ENCODE data around the gene SMIM38. TPM values are rescaled to one million over a fixed set of nuclear protein-coding genes. Genes with fewer than 3 reads are reported as not detected.

The SMIM38 gene
- total and polyA plus RNA-seq, 2 of the 4 experiments (the other 2 are of a cell fraction), result under 0.01 to 0.05 TPM

- no peaks in the 10 kb centered on the region for H3K36me3 ChIP-seq (ENCODE audit: control insufficient read depth, insufficient read depth, low read length)
- H4K8ac ChIP-seq (ENCODE audit: low read depth in 2 of 2, low read length in 2 of 2), result no peak overlapping the region
- H3K27ac ChIP-seq (ENCODE audit: insufficient read depth, low read length), result no peak overlapping the region
- peaks cover 3% of the 10 kb centered on the region for H3K9me3 ChIP-seq (ENCODE audit: control insufficient read depth, insufficient read depth, low read length)
- no peak overlapping the region for H2BK120ac ChIP-seq (ENCODE audit: low read depth, low read length)
- no peak overlapping the region for H2AK5ac ChIP-seq (ENCODE audit: low read depth, low read length)
- H3K27me3 ChIP-seq (ENCODE audit: control insufficient read depth, insufficient read depth, low read length), result no peaks in the 10 kb centered on the region
- H4K20me1 ChIP-seq (ENCODE audit: insufficient read depth, low read length), result no peaks in the 10 kb centered on the region
- WGBS, 2 experiments (ENCODE audit: extremely low coverage in 2 of 2, insufficient read length in 1 of 2), result no CpG with 5 or more reads among the region's 2 CpGs
- no peak overlapping the region for H2BK15ac ChIP-seq (ENCODE audit: low read depth, low read length)
- BruUV-seq (replicated peaks), result no TSS peak
- H3K9me1 ChIP-seq (ENCODE audit: insufficient read depth, low read length), result no peaks in the 10 kb centered on the region
- H2BK20ac ChIP-seq (ENCODE audit: low read depth, low read length), result no peak overlapping the region
- H3K9ac ChIP-seq (ENCODE audit: low read depth, low read length), result no peak overlapping the region
- H3K4me2 ChIP-seq (ENCODE audit: low read depth, low read length), result no peak overlapping the region
- no peak overlapping the region for H3K56ac ChIP-seq (ENCODE audit: extremely low read depth, insufficient read depth, low read length)
- no peak overlapping the region for H2AFZ ChIP-seq (replicated peaks; ENCODE audit: low read length, poor library complexity)
- ATAC-seq (ENCODE audit: low read depth) (no peak), DNase-seq (no peak)
- no peak overlapping the region for H3K18ac ChIP-seq (ENCODE audit: low read depth, low read length)
- no peak overlapping the region for H4K91ac ChIP-seq (ENCODE audit: insufficient read depth, low read depth, low read length)
- H2BK5ac ChIP-seq (ENCODE audit: low read depth, low read length, poor library complexity, severe bottlenecking), result no peak overlapping the region
- dilution Hi-C loops (cut with HindIII; ENCODE audit: low sequenced_read_pairs, unreplicated experiment) (no loop called here), in situ Hi-C loops (cut with MboI; ENCODE audit: low sequenced_read_pairs) (no loop called here), intact Hi-C loops (cut with micrococcal nuclease) (no loop called here)
- no peak overlapping the region for H3K14ac ChIP-seq (replicated peaks; ENCODE audit: low read depth, low read length)
- no peak overlapping the region for H3K23ac ChIP-seq (ENCODE audit: low read depth, low read length)
- POLR2A ChIA-PET (ENCODE audit: unreplicated experiment), result no interaction called here
- no peak overlapping the region for H3K4ac ChIP-seq (ENCODE audit: low read depth, low read length)
- CTCF ChIA-PET, result no interaction called here
- H2AK9ac ChIP-seq (replicated peaks; ENCODE audit: low read depth, low read length, poor library complexity), result no peak overlapping the region
- no peak overlapping the region for H4K5ac ChIP-seq (ENCODE audit: low read depth, low read length)
- no peaks in the 10 kb centered on the region for H3K79me1 ChIP-seq (ENCODE audit: low read depth in 1 of 2, low read length in 2 of 2)
- no peak for TF ChIP-seq POLR2A (IDR thresholded peaks at IDR 0.05; ENCODE audit: low read depth, low read length)
- TF ChIP-seq SMC3 (IDR thresholded peaks at IDR 0.05; ENCODE audit: low read depth, low read length), result no peak
- TF ChIP-seq NFE2L2 (IDR thresholded peaks at IDR 0.05; ENCODE audit: low read depth, low read length), result no peak
- no peak for TF ChIP-seq FOS (IDR thresholded peaks at IDR 0.05; ENCODE audit: low read depth, low read length)
- TF ChIP-seq CEBPB (IDR thresholded peaks at IDR 0.05; ENCODE audit: low read depth, low read length), result no peak
- TF ChIP-seq, protein P1, sequence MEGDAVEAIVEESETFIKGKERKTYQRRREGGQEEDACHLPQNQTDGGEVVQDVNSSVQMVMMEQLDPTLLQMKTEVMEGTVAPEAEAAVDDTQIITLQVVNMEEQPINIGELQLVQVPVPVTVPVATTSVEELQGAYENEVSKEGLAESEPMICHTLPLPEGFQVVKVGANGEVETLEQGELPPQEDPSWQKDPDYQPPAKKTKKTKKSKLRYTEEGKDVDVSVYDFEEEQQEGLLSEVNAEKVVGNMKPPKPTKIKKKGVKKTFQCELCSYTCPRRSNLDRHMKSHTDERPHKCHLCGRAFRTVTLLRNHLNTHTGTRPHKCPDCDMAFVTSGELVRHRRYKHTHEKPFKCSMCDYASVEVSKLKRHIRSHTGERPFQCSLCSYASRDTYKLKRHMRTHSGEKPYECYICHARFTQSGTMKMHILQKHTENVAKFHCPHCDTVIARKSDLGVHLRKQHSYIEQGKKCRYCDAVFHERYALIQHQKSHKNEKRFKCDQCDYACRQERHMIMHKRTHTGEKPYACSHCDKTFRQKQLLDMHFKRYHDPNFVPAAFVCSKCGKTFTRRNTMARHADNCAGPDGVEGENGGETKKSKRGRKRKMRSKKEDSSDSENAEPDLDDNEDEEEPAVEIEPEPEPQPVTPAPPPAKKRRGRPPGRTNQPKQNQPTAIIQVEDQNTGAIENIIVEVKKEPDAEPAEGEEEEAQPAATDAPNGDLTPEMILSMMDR (conservative IDR thresholded peaks at IDR 0.05; ENCODE audit: low read depth, low read length), result no peak
- no peak for TF ChIP-seq RCOR1 (IDR thresholded peaks at IDR 0.05; ENCODE audit: insufficient replicate concordance, low read length)
- no peak for TF ChIP-seq RAD21 (IDR thresholded peaks at IDR 0.05; ENCODE audit: low read length)
- TF ChIP-seq, protein P2, sequence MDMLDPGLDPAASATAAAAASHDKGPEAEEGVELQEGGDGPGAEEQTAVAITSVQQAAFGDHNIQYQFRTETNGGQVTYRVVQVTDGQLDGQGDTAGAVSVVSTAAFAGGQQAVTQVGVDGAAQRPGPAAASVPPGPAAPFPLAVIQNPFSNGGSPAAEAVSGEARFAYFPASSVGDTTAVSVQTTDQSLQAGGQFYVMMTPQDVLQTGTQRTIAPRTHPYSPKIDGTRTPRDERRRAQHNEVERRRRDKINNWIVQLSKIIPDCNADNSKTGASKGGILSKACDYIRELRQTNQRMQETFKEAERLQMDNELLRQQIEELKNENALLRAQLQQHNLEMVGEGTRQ (IDR thresholded peaks at IDR 0.05; ENCODE audit: low read depth, low read length), result no peak
- TF ChIP-seq BHLHE40 (IDR thresholded peaks at IDR 0.05; ENCODE audit: low read depth, low read length), result no peak
- TF ChIP-seq MXI1 (IDR thresholded peaks at IDR 0.05; ENCODE audit: borderline replicate concordance, low read depth, low read length), result no peak
- no peak for TF ChIP-seq ELK1 (IDR thresholded peaks at IDR 0.05; ENCODE audit: borderline replicate concordance, low read depth, low read length)
- TF ChIP-seq CHD1 (IDR thresholded peaks at IDR 0.05; ENCODE audit: low read depth, low read length), result no peak
- no peak for TF ChIP-seq MAZ (IDR thresholded peaks at IDR 0.05; ENCODE audit: borderline replicate concordance, low read depth, low read length)
- no peak for TF ChIP-seq MAFK (IDR thresholded peaks at IDR 0.05; ENCODE audit: low read depth, low read length)
- peaks cover 2% of the 10 kb centered on the region; the same call in 1 of the 2 replicates for H3K4me1 ChIP-seq (ENCODE audit: control insufficient read depth, insufficient read depth, low read length)
- no peak overlapping the region for H3K4me3 ChIP-seq (ENCODE audit: insufficient read depth, low read depth, low read length)
Measured at GRCh38 chr11:69129053-69129452, 26.7 kb upstream of the SMIM38 start.

Data from IMR-90 (cell line).